GM12892 (cell line): ENCODE data around the gene CREBZF. TPM values are rescaled to one million over a fixed set of nuclear protein-coding genes. Genes with fewer than 3 reads are reported as not detected.

Experiments
- DNase-seq: peaks from one replicate; pipeline ENCODE4 v3.0.0; 2011; ENCODE audit not compliant: insufficient read length
- FAIRE-seq: peaks from 2 replicates; lab custom pipeline; 2011; peaks lifted over from hg19 to GRCh38; lab: Jason Lieb, UNC
- POLR2A ChIP-seq: IDR thresholded peaks from 2 replicates; pipeline ENCODE4 v1.6.1; 2011; ENCODE audit warnings: low read depth, low read length, control low read depth
- POLR2AphosphoS5 ChIP-seq: IDR thresholded peaks from 2 replicates; pipeline ENCODE4 v1.6.1; 2011; ENCODE audit warnings: low read depth, low read length, control low read depth
- TAF1 ChIP-seq: IDR thresholded peaks from 2 replicates; pipeline ENCODE4 v1.6.1; 2011; ENCODE audit warnings: low read depth, mild to moderate bottlenecking, control low read depth, low read length, borderline replicate concordance
- polyA plus RNA-seq: library from polyadenylated mRNA; unstranded; fragments of >200 nt; gene quantifications from one replicate; pipeline ENCODE4 v1.2.1, GENCODE V29; 2012; ENCODE audit warnings: missing spikeins, inconsistent platforms; ENCODE audit not compliant: missing spikeins

The CREBZF gene, protein sequence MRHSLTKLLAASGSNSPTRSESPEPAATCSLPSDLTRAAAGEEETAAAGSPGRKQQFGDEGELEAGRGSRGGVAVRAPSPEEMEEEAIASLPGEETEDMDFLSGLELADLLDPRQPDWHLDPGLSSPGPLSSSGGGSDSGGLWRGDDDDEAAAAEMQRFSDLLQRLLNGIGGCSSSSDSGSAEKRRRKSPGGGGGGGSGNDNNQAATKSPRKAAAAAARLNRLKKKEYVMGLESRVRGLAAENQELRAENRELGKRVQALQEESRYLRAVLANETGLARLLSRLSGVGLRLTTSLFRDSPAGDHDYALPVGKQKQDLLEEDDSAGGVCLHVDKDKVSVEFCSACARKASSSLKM
- 31.5 TPM for polyA plus RNA-seq

GRCh38 chr11:85664615-85665481, at the start of gene CREBZF:
CREBZF (minus strand) TSS chr11:85665129; CDS start chr11:85664875, 254 bp downstream.
- peak; percentile 98 for FAIRE-seq
- DNase-seq, result peak; percentile 79
- peak; percentile 93 for TF ChIP-seq POLR2AphosphoS5
- TF ChIP-seq TAF1, result no peak
- peak; percentile 95 for TF ChIP-seq POLR2A

DNA sequence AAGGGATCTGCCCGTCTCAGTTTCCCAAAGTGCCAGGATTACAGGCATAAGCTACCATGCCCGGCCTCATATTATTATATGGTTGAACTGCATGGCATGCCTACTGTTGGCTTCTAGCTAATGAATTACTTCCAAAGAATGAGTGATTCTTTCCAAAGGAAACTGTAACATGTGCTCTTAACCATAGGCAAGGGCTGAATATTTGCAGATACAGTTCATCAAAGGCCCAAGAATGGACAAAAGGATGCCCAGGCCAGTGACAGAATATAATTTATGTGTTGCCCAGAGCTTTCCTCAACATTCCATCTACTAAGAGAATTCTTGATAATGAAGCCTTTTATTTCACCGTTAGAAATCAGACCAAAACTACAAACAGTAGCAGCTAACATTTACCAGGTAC, 48.0 kb upstream of the CREBZF start:
- TF ChIP-seq TAF1 (no peak), POLR2AphosphoS5 (no peak), POLR2A (no peak)
- DNase-seq (no peak), FAIRE-seq (no peak)

DNA sequence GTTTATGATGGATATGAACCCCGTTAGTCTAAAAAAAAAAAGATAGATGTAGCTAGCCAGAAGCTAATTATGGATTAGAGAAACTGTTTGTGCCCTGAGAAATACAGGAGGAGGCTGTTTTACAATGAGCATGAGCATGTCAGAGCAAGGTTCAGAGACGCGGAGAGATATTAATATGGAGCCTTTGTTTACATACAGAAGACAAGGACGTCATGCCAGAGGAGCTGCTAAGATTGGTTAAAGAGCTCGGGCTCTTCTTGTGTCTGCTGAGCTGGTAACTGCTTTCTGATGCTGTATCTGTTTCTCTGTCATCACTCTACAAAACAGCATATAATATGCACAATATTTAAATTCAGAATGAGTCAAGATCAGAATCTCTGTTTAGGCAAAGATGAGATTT, 46.0 kb upstream of the CREBZF start:
- DNase-seq (no peak), FAIRE-seq (no peak)
- TF ChIP-seq TAF1, result no peak
- TF ChIP-seq POLR2A, result no peak
- TF ChIP-seq POLR2AphosphoS5, result no peak

- TF ChIP-seq TAF1 (no peak), POLR2AphosphoS5 (no peak), POLR2A (no peak)
- no peak for FAIRE-seq
These were observed 45.2 kb upstream of the CREBZF start for GRCh38 chr11:85709941-85710702.

DNA sequence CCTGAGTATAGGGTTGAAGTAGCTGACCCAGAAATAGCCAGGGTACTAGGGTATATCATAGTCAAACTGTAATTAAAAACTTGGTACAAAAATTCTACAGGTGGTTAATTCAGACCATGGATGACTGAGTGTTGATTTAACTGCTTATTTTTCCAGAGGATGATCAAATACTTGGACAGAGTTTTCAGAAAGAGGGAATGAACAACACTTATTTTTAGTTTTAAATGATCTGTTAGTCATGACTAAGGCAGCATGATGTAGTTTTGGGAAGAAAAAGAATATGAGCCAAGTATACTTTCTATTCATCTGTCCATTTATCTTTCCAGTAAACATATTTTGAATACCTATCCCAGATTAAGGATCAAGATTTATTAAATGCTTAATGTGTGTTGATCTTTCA, 40.9 kb upstream of the CREBZF start:
- FAIRE-seq (no peak), DNase-seq (no peak)
- no peak for TF ChIP-seq POLR2A
- no peak for TF ChIP-seq TAF1
- no peak for TF ChIP-seq POLR2AphosphoS5

More at GRCh38 chr11:85709941-85710702, 45.2 kb upstream of the CREBZF start:
- DNase-seq, result no peak

GRCh38 chr11:85704967-85705366, 40.0 kb upstream of the CREBZF start:
- FAIRE-seq (no peak), DNase-seq (no peak)
- TF ChIP-seq TAF1 (no peak), POLR2AphosphoS5 (no peak), POLR2A (no peak)

GRCh38 chr11:85699957-85700741, 35.2 kb upstream of the CREBZF start:
- peak; percentile 71 for FAIRE-seq
- no peak for DNase-seq

DNA sequence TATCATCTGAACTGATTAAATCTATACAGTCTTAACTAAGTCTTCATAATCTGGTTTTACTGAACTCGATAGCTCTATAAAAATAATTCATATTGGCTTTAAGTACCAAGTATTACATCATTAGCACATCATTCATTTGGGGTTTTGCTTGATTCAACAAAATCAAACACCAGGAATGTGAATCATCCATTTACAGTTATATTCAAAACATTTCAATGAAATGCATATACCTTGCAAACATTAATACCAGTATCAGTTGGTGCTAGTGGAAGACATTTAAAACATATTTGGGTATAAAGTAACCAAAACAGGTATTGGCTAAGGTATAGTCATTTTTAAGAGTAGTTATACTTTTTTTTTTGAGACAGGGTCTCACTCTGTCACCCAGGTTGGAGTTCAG, 33.3 kb upstream of the CREBZF start:
- FAIRE-seq, result no peak
- TF ChIP-seq POLR2A (no peak), POLR2AphosphoS5 (no peak), TAF1 (no peak)
- no peak for DNase-seq

More at GRCh38 chr11:85699957-85700741, 35.2 kb upstream of the CREBZF start:
- TF ChIP-seq TAF1, result no peak
- TF ChIP-seq POLR2AphosphoS5, result no peak
- no peak for TF ChIP-seq POLR2A

GRCh38 chr11:85697747-85698146, 32.8 kb upstream of the CREBZF start:
- DNase-seq (no peak), FAIRE-seq (no peak)
- TF ChIP-seq TAF1 (no peak), POLR2AphosphoS5 (no peak), POLR2A (no peak)

DNA sequence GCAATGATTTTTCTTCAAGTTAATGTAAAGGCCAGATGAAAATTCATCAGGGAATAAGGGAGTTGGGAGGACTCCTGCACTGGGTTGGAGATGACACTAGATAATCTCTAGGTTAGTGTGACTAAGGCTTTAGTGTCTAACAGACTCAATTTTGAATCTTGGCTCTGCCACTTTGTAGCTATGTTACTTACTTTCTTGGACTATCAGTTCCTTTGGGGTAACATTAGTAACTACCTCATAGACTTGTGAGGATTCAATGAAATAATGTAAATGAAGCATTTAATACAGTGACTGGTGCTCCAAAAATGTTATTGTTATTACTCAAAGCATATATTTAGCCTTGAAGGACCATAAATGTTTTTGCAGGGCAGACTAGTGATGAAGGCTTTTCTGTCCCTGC, 30.6 kb upstream of the CREBZF start:
- DNase-seq (no peak), FAIRE-seq (no peak)
- TF ChIP-seq POLR2AphosphoS5 (no peak), POLR2A (no peak), TAF1 (no peak)

DNA sequence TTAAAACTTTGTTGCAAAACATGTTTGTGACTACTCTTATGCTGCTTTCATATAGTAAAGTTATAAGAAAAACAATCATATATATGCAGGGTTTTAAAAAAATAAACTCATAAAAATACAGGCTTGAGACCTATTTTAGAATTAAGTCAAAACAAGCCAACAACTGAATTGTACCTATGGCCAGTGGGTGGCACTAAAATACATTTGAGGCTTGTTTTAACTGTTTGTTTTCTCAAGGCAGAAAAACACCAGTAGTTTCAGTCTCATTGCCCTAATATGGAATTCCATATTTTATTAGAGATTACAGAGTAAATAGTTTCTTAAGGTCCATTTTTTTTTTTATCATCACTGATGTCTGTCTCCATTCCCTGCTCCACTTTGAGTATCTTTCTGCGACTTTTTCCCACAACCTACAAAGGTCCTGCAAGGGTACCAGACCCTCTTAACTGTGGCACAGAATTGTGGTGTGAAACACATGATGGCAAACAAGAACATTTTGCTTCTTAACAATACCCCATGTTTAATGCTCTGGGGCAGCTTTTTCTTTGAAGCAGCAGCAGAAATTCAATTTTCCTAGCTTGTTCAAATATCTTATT, 29.6 kb upstream of the CREBZF start:
- TF ChIP-seq POLR2A, result no peak
- no peak for TF ChIP-seq TAF1
- TF ChIP-seq POLR2AphosphoS5, result no peak
- no peak for DNase-seq
- no peak for FAIRE-seq
